Measurements from ENCODE around the gene COMMD10.

DNA sequence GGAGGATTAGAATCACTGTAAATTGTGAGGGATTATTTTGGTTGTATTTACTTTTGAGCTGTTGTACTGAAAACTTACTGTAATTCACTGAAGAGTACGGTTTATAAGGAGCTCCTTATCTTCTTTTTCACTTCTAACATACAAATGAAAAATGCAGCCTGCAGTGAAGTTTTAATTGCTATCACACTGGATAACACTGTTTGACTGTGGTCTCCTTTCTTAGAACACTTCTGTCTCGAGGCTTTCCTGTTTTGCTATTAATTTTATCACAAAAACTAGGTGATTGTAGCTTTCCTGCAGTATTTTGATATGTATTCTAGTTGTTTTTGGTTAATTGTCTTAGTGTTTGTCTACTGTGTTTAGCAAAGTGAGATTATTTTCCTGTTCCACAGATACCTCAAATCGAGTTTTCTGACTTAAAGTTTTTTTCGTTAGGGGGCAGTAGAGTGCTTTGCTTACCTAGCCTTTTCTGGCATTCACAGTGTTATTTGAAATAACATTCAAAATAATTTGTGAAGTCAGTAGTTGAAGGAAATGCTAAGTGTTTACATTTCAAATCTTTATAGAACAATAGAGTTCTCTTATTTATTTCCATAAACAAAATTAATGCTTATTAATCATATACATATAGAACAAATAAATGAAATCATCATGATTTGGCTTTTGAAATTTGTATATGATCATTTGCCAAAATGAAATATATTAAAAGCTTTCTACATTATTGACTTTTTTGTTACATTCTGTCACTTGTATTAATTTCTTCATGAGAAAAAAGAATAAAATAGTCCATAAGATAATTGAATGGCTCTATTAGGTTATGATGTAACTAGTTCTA is 52.9 kb downstream of the COMMD10 start:
- TF ChIP-seq, protein P1, sequence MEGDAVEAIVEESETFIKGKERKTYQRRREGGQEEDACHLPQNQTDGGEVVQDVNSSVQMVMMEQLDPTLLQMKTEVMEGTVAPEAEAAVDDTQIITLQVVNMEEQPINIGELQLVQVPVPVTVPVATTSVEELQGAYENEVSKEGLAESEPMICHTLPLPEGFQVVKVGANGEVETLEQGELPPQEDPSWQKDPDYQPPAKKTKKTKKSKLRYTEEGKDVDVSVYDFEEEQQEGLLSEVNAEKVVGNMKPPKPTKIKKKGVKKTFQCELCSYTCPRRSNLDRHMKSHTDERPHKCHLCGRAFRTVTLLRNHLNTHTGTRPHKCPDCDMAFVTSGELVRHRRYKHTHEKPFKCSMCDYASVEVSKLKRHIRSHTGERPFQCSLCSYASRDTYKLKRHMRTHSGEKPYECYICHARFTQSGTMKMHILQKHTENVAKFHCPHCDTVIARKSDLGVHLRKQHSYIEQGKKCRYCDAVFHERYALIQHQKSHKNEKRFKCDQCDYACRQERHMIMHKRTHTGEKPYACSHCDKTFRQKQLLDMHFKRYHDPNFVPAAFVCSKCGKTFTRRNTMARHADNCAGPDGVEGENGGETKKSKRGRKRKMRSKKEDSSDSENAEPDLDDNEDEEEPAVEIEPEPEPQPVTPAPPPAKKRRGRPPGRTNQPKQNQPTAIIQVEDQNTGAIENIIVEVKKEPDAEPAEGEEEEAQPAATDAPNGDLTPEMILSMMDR (IDR thresholded peaks at IDR 0.05), result peak; percentile 95
- no peak for TF ChIP-seq EZH2 (IDR thresholded peaks at IDR 0.05; ENCODE audit: borderline replicate concordance, insufficient read depth, low read depth, low read length, poor library complexity, severe bottlenecking)
